ENCODE results near the gene COPRS.

Gene COPRS, protein sequence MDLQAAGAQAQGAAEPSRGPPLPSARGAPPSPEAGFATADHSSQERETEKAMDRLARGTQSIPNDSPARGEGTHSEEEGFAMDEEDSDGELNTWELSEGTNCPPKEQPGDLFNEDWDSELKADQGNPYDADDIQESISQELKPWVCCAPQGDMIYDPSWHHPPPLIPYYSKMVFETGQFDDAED

DNA sequence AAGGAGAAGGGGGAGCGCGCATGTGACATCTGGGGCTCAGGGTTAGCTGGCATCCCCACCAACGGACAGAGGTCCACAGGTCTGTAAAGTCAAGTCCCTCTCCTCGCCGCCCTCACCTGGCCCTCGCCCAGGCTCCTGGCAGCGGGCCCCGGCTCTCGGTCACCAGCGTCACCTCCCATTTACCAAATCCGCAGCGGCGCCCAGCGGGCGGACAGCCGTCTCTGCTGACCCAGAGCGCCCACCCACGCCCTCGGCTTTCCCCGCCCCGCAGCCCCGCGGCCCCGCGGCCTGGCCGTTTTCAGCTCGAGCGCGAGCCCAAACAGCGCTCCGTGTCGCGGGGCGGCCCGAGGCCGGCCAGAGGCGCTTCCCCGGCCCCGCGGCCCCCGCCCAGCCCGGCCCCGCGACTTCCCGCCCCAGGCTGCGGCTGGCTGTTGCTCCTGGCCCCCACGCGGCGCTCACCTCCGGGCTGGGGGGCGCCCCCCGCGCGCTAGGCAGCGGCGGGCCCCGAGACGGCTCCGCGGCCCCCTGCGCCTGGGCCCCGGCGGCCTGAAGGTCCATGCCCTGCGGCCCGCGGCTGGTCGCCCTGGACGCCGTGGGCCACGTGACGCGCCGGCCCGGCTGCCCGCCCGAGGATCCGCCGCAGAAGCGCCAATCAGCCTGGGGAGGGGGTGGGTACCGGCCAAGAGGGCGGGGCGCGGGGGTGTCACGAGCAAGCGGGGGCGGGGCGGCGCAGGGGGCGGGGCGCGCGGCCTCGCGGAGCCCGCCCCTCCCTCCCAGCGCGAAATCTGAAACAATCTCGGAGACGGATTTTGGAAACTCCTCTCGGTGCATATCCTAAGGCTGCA lies at the start of gene COPRS:
COPRS (minus strand) TSS at position 603 of the 845 bp plus-strand sequence; CDS start at position 558, 45 bp downstream.
- peak; percentile 85 for DNase-seq

DNA sequence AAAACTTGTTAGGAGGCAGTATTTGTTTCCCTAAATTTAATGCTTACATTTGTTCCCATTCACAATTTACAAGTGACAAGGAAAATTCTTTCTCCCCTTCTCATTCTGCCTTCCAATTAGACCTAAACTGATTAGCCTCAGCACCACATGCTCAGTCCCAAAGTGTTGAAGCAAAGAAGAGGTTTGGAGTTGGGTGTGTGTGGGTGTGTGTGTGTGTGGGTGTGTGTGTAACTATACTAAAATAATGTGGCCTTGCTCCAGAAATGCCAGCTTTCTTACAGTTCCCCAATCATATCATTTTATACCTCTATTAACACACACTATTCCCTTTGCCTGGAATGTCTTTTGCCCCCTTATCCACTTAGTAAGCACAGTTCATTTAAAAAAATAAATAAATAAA lies 49.3 kb upstream of the COPRS start:
- DNase-seq = no peak

DNA sequence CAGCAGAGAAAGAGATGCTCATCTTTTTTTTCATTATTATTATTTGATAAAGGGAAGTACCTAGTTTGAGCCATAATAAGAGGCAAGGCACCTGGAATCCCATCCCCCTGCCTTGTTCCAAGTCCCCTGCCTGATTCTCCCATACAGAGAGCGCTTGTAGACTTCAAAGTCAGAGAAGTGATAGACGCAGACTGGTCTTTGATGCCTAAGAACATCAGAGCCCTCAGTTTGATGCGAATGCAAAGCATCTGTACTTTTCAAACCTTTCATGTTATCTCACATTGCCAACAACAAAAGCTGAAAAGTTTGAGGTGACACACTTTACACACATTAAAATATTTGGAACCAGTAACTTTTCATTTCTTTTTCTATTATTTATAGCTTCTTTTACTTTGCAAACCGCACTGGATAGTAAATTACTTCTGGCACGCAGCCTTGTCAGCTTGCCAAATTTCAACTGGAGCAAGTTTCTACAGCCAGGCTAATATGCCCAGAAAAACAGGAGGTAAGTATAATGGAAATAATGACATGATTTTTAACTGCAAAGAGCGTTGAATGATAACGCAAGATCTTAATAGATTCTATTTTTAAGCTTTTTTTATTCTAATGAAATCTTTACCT lies 48.4 kb upstream of the COPRS start:
- DNase-seq = peak; percentile 71

DNA sequence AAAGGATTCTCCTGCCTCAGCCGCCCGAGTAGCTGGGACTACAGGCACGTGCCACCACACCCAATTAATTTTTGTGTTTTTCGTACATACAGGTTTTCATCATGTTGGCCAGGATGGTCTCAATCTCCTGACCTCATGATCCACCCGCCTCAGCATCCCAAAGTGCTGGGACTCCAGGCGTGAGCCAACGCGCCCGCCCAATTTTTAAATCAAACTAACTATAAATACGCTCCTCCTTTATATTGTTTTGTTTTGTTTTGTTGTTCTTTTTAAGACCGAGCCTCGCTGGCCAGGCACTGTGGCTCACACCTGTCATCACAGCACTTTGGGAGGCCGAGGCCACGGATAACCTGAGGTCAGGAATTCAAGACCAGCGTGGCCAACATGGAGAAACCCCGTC lies 44.4 kb upstream of the COPRS start:
- no peak for DNase-seq

DNA sequence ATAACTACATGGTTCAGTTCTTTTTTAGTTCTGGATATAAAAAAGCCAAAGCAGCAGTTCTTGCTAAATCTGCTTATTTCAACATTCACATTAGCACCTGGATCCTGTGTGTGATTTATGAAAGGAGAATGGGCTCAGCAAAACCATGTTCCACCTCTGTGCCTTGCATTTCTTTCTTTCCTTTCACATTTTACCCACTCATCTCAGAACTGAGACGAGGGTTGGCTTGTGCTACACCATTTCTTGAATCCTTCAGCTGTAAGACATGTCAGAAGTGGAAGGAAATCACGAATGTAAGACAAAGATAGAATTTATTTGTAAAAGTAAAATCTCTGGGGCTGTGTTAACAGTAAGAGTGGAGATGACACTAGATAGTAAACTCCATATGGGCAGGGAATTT lies 43.6 kb upstream of the COPRS start:
- DNase-seq = no peak

DNA sequence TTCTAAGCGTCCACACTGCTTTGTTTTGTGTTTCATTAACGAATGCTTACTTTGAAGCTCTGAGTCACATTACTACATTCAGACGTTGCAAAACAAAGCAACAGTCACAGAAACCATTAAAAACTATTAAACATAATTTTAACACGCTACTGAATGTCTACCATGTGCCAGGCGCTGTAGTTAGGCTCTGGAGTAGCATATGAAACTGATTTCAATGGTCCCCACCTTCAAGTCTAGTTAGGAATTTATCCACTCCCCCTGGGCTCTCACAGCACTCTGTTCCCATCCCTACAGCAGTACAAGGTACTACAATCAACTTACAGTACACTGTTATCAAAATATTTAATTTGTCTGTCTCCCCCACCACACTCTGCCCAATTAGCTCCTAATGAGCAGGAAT lies 41.8 kb upstream of the COPRS start:
- DNase-seq = no peak

DNA sequence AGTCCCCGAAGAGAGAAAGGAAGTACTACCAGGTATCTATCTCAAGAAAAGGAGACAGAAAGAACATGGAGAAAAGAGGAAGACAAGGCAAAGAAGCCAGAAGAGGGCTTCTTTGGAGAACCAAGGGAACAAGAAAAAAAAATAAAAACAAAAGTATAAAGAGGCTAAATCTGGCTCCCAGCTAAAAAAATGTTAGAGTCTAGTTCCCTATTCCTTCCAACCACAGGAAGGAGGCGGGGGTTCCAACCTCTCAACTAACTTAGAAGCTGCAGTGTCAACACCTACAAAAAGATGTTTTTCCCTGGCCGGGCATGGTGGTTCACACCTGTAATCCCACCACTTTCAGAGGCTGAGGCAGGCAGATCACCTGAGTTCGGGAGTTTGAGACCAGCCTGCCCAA lies 29.1 kb upstream of the COPRS start:
- DNase-seq = no peak

DNA sequence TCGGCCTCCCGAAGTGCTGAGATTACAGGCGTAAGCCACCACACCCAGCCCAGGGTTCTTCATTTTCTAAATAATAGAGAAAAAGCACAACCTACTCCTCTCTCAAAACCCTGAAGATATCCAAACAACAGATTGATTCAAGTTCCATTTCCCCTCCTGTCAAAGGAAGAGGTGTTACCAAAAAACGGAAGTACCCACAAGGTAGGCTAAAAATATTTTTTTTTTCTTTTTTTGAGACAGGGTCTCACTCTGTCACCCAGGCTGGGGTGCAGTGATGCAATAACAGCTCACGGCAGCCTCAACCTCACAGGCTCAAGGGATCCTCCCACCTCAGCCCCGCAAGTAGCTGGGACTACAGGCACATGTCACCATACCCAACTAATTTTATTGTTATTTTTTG lies 23.5 kb upstream of the COPRS start:
- no peak for DNase-seq

DNA sequence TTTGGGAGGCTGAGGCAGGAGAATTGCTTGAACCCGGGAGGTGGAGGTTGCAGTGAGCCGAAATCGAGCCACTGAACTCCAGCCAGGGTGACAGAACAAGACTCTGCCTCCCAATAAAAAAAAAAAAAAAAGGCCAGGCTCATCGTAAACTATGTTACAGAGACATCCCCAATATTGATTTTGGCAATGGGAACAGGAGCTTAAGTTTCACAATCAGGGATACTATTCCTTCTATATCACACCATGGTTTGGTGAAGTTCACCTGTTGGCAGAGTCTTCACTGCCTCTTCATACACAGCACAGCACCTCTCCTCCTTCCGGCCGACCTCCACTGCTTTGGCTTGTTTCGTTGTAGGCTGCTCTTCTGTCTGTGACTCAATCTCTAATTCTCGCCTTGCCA lies 21.3 kb upstream of the COPRS start:
- DNase-seq = no peak

DNA sequence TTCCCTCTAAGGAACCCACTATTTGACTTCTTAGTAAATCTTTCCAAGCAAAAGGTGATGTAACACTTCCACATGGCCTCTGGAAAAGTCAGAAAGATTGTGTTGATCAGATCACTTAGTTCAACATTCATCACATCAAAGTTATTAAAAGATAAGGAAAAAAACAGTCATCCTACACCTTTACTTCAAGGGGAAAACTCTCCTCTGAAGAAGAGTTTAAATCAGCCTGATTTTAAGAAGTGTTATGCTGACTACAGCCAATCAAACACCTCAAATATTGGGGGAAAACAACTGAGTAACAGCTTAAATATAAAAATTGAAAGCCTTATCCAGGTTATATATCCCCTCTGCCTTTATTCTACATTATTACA lies 19.6 kb upstream of the COPRS start:
- no peak for DNase-seq

DNA sequence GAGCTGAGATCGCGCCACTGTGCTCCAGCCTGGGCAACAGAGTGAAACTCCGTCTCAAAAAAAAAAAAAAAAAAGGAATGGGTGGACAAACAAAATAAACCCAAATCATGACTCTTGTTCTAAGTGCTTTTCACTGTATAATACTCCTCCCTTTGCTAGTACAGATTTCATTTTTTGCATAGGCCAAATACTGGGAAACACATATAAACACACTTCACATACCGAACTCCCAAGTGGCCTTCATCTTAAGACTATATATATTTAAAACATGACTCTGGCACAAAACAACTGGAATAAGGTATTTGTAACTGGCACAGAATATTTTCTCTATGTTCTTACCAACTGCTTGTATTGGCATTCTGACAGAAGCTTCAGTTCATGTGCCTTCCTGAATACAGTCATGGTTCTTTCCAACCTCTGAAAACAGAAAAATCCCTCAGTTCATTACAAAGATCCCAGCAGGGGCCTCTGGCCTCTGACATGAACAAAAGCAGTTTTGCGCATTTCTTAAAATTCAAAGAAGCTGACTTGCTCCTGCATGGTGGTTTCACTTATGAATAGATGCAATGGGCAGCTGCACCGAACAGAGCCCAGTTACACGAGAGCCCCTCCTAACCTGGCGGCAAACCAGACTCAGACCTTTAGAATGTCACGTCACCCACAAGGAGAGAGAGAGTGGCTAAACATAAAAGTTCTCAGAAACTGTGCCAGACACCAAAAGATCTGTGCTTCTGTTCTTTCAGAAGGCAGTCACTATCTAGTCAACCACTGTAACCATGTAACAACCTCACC lies 19.1 kb upstream of the COPRS start:
- DNase-seq = peak; percentile 6

DNA sequence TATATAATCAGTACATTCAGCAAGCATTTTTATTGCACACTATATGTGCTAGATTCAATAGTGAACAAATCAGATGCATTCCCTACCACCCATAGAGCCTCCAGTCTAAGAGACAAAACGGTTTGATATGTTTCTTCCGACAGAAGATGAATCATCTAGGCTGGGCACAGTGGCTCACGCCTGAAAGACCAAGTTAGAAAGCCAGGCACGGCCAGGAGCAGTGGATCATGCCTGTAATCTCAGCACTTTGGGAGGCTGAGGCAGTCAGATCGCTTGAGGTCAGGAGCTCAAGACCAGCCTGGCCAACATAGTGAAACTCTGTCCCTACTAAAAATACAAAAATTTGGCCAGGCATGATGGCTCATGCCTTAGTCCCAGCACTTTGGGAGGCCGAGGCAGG lies 18.3 kb upstream of the COPRS start:
- no peak for DNase-seq

DNA sequence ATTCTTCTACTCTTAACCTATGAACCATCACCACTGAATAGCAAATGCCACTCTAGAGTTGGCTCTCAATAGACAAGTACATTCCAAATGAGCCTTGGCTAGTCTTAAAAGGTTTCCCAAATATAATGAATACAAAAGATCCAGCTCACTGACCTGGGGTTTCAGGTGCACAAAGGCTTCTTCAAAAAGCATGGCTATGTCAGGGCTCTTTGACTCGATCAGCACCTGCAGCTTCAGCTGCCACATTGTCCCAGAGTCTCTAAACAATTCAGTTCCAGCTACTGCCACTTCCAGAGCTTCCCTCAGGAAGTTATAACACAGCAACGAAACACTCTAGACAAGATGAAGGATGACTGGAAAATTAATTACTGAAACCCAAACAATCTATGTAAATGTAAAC lies 16.0 kb upstream of the COPRS start:
- no peak for DNase-seq

DNA sequence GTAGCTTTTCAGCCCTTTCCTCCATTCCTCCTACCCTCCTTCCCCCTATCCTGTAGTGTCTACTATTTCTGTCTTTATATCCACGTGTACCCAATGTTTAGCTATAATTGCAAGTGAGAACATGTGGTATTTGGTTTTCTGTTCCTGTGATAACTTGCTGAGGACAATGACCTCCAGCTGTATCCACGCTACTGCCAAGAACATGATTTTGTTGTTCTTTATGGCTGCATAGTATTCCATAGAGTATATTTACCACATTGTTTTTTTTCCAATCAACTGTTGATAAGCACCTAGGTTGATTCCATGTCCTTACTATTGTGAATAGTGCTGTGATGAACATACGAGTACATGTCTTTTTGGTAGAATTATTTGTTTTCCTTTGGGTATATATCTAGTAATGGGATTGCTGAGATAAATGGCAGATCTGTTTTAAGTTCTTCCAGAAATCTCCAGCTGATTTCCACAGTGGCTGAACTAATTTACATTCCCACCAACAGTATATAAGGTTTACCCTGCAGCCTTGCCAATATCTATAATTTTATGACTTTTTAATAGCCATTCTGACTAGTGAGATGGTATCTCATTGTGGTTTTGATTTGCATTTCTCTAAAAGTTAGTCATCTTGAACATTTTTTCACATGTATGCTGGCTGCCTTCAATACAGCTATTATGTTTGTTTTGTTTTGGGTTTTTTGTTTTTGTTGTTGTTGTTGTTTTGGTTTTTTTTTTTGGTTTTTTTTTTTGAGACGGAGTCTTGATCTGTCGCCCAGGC lies 10.9 kb upstream of the COPRS start:
- peak; percentile 48 for DNase-seq

DNA sequence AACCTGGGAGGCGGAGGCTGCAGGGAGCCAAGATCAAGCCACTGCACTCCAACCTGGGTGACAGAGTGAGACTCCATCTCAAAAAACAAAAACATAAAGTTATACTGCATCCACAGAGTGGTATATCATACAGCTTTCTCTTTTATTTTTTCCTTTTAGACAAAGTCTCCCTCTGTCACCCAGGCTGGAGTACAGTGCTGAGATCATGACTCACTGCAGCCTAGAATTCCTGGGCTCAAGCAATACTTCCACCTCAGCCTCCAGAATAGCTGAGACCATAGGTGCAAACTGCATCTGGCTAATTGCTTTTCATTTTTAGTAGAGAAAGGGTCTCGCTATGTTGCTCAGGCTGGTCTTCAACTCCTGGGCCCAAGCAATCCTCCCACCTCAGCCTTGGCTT lies 10.0 kb upstream of the COPRS start:
- peak; percentile 12 for DNase-seq

DNA sequence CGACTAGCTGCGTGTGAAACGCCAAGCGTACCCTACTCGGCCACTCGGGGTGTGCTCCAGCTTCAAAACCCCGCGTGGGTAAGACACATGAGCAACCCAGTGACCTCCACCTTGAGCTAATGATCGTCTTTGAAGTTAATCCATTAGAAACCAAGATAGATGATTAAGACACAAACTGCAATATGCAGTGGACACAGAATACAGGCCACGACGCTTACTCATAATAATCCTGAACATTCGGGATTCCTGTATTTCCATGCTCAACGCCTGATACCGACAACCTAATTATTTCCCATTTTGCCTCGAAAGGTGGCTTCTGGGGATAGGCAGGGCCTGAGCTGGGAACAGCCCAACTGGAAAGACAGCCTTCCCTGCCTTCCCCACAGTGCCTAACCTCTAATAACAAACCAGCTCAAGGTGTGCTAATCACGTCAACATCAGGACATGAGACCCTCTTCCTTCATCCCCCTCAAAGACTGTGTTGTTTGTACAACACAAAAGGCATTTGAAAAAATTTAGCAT lies 504 bp upstream of the COPRS start:
- DNase-seq = no peak

DNA sequence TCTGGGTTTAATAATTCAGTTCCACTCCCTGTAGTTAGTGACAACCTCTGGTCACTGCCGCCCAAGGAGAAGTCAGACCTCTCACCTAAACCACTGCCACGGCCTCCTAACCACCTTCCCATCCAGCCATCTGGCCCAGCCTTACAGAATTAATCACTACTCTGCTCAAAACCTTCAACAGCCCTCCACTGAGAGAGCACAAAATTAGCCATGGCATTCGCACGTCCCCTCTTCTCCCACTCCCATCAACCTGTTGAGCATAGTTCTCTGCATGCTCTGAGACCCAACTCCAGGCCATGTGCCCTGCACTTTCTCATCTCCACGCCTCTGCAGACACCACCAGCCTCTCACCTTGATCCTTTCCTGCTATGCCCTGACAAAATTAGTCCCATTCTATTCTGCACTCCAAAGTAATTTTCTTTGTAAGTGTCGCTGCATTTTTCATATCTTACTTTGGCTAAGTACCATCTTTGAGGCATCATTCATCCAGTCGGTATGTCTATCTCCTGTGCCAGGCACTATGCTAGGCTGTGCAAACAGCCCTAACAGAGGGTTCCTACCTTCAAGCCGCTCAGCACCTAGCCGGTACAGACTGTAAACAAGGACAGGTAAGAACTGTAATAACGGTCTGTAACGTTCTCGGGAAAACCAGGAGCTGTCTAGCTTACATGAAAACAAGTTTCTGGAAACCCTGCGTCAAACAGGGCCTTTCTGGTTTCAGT lies 963 bp downstream of the COPRS start:
- DNase-seq = peak; percentile 7

DNA sequence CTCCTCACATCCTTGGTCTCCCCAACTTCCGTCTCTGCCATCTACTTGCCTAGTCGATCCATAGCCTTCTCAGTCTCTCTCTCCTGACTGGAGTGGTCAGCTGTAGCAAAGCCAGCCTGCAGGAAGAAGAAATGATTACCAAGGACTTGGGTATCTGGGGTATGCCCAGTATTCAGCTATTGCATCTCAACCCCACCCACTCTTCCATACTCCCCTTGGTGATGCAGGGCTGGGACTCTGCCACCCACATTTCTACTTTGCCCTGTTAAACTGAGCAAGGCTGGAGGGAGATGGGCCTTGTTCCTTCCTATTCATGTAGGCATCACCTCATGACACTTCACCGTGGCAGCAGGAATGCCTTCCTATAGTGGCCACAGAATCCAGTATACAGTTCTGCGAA lies 2.3 kb downstream of the COPRS start:
- no peak for DNase-seq

DNA sequence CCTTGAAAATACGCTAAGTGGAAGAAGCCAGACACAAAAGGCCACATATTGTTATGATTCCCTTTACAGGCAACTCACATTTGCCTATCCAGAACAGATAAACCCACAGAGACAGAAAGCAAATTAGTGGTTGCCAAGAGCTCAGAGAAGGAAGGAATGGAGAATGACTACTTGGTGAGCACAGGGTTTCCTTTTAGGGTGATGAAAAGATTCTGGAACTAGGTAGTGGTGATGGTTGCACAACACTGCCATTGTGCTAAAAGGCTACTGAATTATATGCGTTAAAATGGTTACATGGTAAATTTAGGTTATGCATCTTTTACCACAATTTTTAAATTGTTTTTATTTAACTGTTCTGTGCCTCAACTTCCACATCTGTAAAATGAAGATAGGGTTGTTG lies 4.4 kb downstream of the COPRS start:
- peak; percentile 6 for DNase-seq

DNA sequence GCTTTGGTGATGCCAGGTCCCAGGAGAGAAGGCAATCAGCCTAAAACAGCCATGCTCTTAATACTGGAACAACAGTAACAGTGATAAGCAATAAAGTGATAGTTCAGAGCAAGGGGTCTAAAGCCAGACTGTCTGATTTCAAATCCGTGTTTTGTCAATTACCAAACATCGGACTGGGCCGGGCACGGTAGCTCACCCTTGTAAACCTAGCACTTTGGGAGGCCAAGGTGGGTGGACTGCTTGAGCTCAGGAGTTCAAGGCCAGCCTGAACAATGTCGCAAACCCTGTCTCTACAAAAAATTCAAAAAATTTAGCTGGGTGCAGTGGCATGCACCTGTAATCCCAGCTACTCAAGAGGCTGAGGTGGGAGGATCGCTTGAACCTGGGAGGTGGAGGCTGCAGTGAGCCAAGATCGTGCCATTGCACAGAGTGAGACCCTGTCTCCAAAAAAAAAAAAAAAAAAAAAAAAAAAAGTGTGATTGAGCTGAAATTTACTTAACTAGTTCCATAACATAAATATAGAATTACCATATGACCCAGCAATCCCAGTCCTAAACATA lies 5.1 kb downstream of the COPRS start:
- no peak for DNase-seq

DNA sequence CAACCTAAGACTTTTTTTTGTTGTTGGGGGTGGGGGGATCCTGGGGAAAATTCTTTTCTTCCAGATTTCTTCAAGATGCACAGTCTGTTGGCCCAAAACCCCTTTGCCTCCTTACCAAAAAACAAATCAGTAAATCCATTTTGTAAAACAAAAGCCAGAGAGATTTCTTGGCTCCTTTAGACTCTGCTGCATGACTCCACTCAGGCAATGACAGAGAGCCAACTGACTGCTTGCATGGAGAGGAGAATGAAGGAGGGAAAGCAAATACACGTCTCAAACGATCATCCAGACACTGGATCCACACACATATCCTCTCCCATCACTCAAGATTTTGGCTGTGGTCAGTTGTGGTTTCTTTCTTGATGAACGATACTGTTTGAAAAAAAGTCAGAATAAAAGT lies 13.8 kb downstream of the COPRS start:
- no peak for DNase-seq
